ENCODE measurements around the gene DACH1.

- TF ChIP-seq CTCF (IDR thresholded peaks at IDR 0.05), result no peak
- no peak for TF ChIP-seq EP300 (IDR thresholded peaks at IDR 0.05)
Observed at GRCh38 chr13:71879808-71880344, 12.9 kb upstream of the DACH1 start.

Measured in tibial nerve (tissue), 4 donors.